GM20000 (cell line): ENCODE results near the gene UVRAG.
"Not testable (repeated sequence)": the region's sequence is repeated elsewhere in the genome, so short reads cannot be mapped to it uniquely, and the experiment has no call there.

Source experiments
- DNase-seq: peaks from one replicate; pipeline ENCODE4 v3.0.0; 2012; ENCODE audit warnings: low spot score
- TF ChIP-seq, protein P1 (sequence below): IDR thresholded peaks from 2 replicates; pipeline ENCODE4 v1.5.1; 2012; ENCODE audit warnings: mild to moderate bottlenecking, control low read depth; ENCODE audit errors: extremely low read depth, missing control alignments

Gene UVRAG

DNA sequence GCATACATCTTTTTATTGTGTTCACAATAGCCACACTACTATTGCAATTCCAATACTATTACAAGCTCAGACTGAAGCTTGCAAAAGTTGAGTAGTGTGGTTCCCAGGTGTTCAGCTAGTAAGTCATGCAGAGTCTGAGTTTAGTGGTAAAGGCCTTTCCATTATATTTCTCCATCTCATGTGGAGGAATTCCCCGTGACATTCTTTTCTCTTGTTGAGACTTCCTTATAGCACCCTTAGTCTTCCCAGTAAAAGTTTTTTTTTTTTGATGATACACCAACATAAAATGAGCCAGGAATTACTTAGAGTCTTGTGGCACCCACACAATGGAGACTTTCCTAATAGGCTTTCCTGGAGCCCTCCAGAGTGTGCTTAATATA, 110.8 kb downstream of the UVRAG start:
- TF ChIP-seq, protein P1, sequence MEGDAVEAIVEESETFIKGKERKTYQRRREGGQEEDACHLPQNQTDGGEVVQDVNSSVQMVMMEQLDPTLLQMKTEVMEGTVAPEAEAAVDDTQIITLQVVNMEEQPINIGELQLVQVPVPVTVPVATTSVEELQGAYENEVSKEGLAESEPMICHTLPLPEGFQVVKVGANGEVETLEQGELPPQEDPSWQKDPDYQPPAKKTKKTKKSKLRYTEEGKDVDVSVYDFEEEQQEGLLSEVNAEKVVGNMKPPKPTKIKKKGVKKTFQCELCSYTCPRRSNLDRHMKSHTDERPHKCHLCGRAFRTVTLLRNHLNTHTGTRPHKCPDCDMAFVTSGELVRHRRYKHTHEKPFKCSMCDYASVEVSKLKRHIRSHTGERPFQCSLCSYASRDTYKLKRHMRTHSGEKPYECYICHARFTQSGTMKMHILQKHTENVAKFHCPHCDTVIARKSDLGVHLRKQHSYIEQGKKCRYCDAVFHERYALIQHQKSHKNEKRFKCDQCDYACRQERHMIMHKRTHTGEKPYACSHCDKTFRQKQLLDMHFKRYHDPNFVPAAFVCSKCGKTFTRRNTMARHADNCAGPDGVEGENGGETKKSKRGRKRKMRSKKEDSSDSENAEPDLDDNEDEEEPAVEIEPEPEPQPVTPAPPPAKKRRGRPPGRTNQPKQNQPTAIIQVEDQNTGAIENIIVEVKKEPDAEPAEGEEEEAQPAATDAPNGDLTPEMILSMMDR, result no peak
- DNase-seq, result no peak

DNA sequence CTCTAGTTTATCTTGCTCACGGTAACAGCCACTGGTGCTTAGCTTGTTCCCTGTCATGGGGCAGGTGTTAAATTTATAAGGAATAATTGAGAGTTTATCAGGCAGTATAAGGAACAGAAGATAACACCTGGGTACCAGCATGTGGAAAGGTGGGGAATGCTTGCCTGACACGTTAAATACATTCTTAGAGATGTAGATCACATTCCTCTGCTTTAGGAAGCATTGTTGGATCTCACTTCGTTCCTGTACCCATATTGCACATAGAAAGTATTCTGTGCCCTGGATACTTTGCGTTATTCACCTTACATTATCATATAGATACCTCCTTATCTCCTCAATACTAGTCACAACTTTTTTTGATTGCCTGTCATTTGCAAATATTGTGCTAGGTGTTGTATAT, 114.7 kb downstream of the UVRAG start:
- TF ChIP-seq, protein P1, result no peak

DNA sequence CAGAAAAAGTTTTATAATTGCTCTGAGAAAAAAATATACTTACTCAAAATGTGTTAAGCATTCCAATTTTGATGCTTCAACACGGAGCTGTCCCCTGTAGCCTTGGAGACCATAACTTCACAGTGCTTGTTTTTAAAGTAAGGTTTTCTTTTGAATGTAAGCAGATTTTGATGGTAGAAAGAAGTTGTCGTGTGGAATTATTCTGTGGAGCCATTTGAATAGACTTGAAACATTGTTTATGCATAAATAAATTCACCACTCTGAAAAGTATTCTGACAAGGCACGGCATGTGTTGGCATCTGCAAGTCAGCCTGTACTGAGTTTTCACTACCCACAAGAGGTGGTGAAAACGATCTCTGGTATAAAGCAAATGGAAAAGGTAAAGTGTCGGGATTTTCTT, 115.5 kb downstream of the UVRAG start:
- DNase-seq, result no peak
- TF ChIP-seq, protein P1, result no peak

More for the DNA sequence above, 114.7 kb downstream of the UVRAG start:
- DNase-seq, result no peak

DNA sequence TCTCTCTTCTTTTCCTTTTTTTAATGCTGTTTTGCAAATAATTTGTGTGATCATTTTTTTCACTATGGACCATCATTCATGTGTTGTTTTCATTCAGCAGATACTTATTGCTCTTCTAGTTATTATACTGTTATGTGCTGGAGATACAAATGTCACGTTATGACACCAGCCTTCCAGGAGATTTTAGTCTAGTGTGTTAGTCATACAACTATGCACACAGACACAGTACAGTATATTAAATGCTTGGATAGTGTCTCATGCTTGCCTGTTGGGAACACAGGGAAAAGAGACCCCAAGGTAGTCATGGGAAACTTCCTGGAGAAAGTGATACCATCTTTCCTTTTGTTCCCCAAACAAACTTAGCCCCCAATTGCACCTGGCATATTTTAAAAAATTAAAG, 116.1 kb downstream of the UVRAG start:
- TF ChIP-seq, protein P1, result no peak
- no peak for DNase-seq

DNA sequence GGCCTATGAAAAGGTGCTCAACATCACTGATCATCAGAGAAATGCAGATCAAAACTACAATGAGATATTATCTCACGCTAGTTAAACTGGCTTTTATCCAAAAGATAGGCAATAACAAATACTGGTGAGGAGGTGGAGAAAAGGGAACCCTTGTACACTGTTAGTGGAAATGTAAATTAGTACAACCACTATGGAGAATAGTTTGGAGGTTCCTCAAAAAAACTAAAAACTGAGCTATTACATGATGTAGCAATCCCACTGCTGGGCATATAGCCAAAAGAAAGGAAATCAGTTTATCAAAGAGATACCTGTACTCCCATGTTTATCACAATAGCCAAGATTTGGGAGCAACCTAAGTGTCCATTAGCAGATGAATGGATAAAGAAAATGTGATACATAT, 118.7 kb downstream of the UVRAG start:
- not testable (repeated sequence) for DNase-seq

DNA sequence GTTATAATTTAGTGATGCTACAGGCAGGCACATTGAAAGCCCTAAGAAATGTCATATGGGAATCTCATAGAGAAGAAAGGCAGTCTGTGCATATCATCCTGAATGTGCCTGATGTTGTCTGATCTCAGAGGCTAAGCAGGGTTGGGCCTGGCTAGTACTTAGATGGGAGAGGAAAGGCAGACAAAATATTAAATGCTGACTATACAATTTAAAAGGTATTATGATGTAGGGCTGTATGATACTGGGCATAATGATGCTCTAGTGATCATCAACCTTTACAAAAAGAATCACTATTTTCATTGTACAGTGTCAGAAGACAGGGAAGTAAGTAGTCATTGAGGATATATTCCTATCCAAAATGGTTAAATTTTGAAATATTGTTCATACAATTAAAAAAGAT, 119.8 kb downstream of the UVRAG start:
- TF ChIP-seq, protein P1, result no peak
- DNase-seq, result no peak

DNA sequence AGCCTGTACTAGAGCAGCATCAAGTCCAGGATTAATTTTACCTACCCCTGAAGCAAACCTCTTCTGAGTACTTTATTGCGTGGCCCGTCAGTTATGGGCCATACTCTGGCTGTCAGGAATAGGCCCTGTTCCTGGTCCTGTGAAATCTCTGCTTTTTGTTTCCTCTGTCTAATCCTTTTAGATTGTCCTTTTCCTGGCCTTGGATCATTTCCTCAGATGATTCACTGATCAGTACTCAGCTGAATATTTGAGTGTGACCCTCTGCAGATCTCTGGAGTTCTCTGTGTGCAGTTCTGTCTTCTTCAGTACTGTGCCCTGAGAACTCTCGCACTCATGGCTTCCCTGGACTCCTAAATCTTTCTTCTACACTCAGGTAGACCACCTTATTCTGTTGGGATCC, 123.5 kb downstream of the UVRAG start:
- DNase-seq, result no peak
- TF ChIP-seq, protein P1, result no peak

DNA sequence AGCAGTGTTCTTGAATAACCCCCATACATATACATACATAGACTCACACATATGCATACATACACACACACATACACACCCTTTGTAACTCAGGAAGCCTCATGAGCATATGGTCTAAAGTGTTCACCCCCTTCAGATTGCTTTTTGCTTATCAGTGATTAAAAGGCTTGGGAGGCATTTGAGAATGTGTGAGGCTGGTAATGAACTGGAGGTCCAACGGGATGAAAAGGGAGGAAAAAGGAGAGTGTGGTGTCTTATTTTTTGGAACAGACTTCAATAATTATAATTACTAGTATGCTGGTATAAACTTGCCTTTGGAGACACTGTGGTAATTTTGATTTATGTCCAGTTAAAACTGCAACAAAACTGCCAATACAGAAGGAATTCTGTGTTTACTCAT, 124.5 kb downstream of the UVRAG start:
- TF ChIP-seq, protein P1, result no peak
- no peak for DNase-seq
